ENCODE data around the gene DNAAF2. TPM values are rescaled to one million over a fixed set of nuclear protein-coding genes. Genes with fewer than 3 reads are reported as not detected.
"Not testable (repeated sequence)": the region's sequence is repeated elsewhere in the genome, so short reads cannot be mapped to it uniquely, and the experiment has no call there.

The DNAAF2 gene
- total RNA-seq, 4 donors from 2014 or later = 9.6 to 21.7 (median 19.4) TPM

DNA sequence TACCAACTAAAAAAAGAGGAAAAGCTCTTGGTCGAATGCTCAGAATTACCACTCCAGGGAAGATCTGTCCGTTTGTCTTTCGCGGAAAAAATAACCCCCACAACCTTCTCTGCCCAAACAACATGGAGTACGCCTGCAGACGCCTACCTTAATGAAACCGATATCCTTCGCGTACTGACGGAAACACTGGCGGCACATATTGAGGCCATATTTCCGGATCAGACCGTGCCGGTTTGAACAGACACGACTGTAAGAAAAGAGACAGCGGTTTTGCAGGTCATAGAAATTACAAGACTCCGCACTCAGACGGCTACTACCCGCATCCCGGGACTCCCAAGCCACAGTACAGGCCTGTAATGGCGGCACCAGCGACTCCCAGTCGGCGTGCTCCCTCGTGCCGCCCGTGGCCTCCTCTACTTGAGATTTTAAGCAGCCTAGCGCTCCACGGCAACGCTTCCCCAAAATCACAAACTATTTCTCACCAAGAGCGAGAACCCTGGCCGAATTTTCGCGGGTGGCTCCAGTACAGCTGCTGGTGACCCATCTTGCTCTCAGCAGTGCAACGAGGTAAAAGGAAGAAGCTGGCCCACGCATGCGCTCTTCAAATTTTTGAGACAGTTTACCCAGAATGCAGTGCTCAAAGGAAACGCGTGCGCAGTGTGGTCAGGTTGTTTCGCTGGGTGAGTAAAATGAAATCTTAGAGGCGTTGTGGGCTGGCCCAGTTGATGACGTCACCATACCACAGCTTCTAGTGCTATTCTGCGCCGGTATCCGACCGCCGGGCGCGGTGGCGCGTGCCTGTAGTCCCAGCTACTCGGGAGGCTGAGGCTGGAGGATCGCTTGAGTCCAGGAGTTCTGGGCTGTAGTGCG is 49.0 kb downstream of the DNAAF2 start, which contains the start of gene RPS29:
Gene RPS29 (minus strand): TSS at position 578 of the 870 bp plus-strand sequence. CDS start 34 bp downstream, at position 544.
- peaks cover 0 to 5% (median 0%) of the 10 kb centered on the region in 4 donors for H3K36me3 ChIP-seq
- TF ChIP-seq POLR2AphosphoS5 (IDR thresholded peaks at IDR 0.05) = peak; percentile 97 to 98 (median 98)
- peak; percentile 98 for TF ChIP-seq POLR2A (IDR thresholded peaks at IDR 0.05)
- TF ChIP-seq, protein P1, sequence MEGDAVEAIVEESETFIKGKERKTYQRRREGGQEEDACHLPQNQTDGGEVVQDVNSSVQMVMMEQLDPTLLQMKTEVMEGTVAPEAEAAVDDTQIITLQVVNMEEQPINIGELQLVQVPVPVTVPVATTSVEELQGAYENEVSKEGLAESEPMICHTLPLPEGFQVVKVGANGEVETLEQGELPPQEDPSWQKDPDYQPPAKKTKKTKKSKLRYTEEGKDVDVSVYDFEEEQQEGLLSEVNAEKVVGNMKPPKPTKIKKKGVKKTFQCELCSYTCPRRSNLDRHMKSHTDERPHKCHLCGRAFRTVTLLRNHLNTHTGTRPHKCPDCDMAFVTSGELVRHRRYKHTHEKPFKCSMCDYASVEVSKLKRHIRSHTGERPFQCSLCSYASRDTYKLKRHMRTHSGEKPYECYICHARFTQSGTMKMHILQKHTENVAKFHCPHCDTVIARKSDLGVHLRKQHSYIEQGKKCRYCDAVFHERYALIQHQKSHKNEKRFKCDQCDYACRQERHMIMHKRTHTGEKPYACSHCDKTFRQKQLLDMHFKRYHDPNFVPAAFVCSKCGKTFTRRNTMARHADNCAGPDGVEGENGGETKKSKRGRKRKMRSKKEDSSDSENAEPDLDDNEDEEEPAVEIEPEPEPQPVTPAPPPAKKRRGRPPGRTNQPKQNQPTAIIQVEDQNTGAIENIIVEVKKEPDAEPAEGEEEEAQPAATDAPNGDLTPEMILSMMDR (IDR thresholded peaks at IDR 0.05) = no peak
- no peak for TF ChIP-seq EP300 (IDR thresholded peaks at IDR 0.05; ENCODE audit: low read depth)
- H3K27me3 ChIP-seq = no peaks in the 10 kb centered on the region
- WGBS, 2 donors (ENCODE audit: low coverage in 1 of 2) = 0 to 1% methylated on average over 4 to 55 of the region's 55 CpGs
- H3K27ac ChIP-seq = peak within 1 kb of the TSS; percentile 93 to 97 (median 96)
- DNase-seq = peak; percentile 98
- intact Hi-C loops (cut with DNase I; ENCODE audit: low total_unique reads) (no loop called here), in situ Hi-C loops (cut with MboI; ENCODE audit: low pct_ligation_motif_present in 1 of 4, low pct_unique_long_range_greater_than_20kb in 1 of 4, low sequenced_read_pairs in 3 of 4) (no loop called here)
- H3K4me1 ChIP-seq = peaks cover 7 to 27% (median 23%) of the 10 kb centered on the region in 4 donors
- H3K4me3 ChIP-seq = peak within 1 kb of the TSS; percentile 68 to 96 (median 80)
- no peaks in the 10 kb centered on the region for H3K9me3 ChIP-seq

DNA sequence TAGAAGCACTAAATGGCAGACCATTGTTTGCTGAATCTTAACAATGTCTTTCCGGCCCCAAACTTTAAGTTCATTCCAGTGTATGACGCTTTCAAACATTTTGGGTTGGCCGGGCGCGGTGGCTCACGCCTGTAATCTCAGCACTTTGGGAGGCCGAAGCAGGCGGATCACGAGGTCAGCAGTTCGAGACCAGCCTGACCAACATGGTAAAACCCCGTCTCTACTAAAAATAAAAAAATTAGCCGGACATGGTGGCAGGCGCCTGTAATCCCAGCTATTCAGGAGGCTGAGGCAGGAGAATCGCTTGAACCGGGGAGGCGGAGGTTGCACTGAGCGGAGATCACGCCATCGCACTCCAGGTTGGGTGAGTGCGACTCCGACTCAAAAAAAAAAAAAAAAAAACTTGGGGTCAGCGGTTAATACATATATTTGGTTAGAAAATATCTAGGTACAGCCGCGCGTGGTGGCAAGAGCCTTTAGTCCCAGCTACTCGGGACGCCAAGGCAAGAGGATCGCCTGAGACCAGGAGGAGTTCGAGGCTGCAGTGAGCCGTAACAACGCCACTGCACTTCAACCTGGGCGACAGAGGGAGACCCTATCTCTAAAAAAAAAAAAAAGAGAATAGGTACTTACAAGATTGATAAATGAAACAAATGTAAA is 49.9 kb downstream of the DNAAF2 start:
- H3K4me1 ChIP-seq = peaks cover 7 to 27% (median 23%) of the 10 kb centered on the region in 4 donors
- H3K4me3 ChIP-seq = peak overlapping the region; percentile 68 to 96 (median 80)
- intact Hi-C loops (cut with DNase I; ENCODE audit: low total_unique reads); H3K9me3 ChIP-seq; H3K36me3 ChIP-seq; in situ Hi-C loops (cut with MboI; ENCODE audit: low pct_ligation_motif_present in 1 of 4, low pct_unique_long_range_greater_than_20kb in 1 of 4, low sequenced_read_pairs in 3 of 4); H3K27me3 ChIP-seq: not testable (repeated sequence)
- WGBS, 2 donors (ENCODE audit: low coverage in 1 of 2) = 0 to 9% methylated on average over 11 to 32 of the region's 32 CpGs
- peak; percentile 27 for DNase-seq
- peak overlapping the region; percentile 93 to 97 (median 96) for H3K27ac ChIP-seq

- TF ChIP-seq POLR2AphosphoS5 (IDR thresholded peaks at IDR 0.05) (no peak), POLR2A (IDR thresholded peaks at IDR 0.05) (no peak), EP300 (IDR thresholded peaks at IDR 0.05; ENCODE audit: low read depth) (no peak)
- TF ChIP-seq, protein P1 (IDR thresholded peaks at IDR 0.05) = no peak
- 76% methylated on average over 11 of the region's 11 CpGs; no CpG with 5 or more reads in 1 of the 2 donors for WGBS, 2 donors (ENCODE audit: low coverage in 1 of 2)
- in situ Hi-C loops (cut with MboI; ENCODE audit: low pct_ligation_motif_present in 1 of 4, low pct_unique_long_range_greater_than_20kb in 1 of 4, low sequenced_read_pairs in 3 of 4) = no loop called here
- peaks cover 7 to 27% (median 23%) of the 10 kb centered on the region in 4 donors for H3K4me1 ChIP-seq
- intact Hi-C loops (cut with DNase I; ENCODE audit: low total_unique reads) = no loop called here
- peaks cover 0 to 5% (median 0%) of the 10 kb centered on the region in 4 donors for H3K36me3 ChIP-seq
- DNase-seq = no peak
- H3K27me3 ChIP-seq = no peaks in the 10 kb centered on the region
- peak overlapping the region in 1 of 4 donors; percentile 93 for H3K27ac ChIP-seq
- peak overlapping the region in 2 of 4 donors; percentile 68 to 96 for H3K4me3 ChIP-seq
- H3K9me3 ChIP-seq = no peaks in the 10 kb centered on the region
Measured at GRCh38 chr14:49584058-49584457, 51.0 kb downstream of the DNAAF2 start.

DNA sequence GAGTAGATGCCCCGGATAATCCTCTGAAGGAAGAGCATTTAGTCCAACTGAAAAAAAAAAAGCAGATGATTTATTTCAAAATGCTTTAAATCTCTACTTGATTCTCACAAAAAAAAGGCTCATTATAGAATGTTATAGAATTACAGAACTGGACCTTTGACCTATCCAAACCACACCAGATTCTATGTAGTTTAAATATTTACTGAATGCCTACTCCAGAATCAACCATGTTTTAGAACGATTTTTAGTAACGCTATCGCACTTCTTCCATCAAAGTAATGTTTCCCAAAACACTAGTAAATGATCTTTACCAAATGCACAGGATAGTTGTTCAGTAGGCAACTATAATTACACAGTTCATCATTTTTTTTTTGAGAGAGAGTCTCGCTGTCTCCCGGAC is 51.4 kb downstream of the DNAAF2 start:
- H3K27ac ChIP-seq = no peak overlapping the region
- WGBS, 2 donors (ENCODE audit: low coverage in 1 of 2) = 39 to 62% methylated on average over 4 to 6 of the region's 6 CpGs
- intact Hi-C loops (cut with DNase I; ENCODE audit: low total_unique reads) (no loop called here), in situ Hi-C loops (cut with MboI; ENCODE audit: low pct_ligation_motif_present in 1 of 4, low pct_unique_long_range_greater_than_20kb in 1 of 4, low sequenced_read_pairs in 3 of 4) (no loop called here)
- H3K36me3 ChIP-seq = peaks cover 0 to 5% (median 0%) of the 10 kb centered on the region in 4 donors
- peak overlapping the region in 1 of 4 donors; percentile 96 for H3K4me3 ChIP-seq
- DNase-seq = no peak
- peaks cover 7 to 27% (median 23%) of the 10 kb centered on the region in 4 donors for H3K4me1 ChIP-seq
- TF ChIP-seq POLR2A (IDR thresholded peaks at IDR 0.05) = no peak
- no peak for TF ChIP-seq POLR2AphosphoS5 (IDR thresholded peaks at IDR 0.05)
- TF ChIP-seq, protein P1 (IDR thresholded peaks at IDR 0.05) = no peak
- no peak for TF ChIP-seq EP300 (IDR thresholded peaks at IDR 0.05; ENCODE audit: low read depth)
- no peaks in the 10 kb centered on the region for H3K27me3 ChIP-seq
- no peaks in the 10 kb centered on the region for H3K9me3 ChIP-seq

Data from transverse colon (tissue), 4 donors.